SIG-M5 treated with dmso at 0.1 percent for 504 hours (cell line): ENCODE data around the gene MYL12A.
A peak's percentile ranks its signal among the peaks of the same experiment; 100 is the strongest.
"Not testable (repeated sequence)": the region's sequence is repeated elsewhere in the genome, so short reads cannot be mapped to it uniquely, and the experiment has no call there.

Source experiments
- DNase-seq: peaks from one replicate; lab custom pipeline; 2025; ENCODE audit not compliant: unreplicated experiment; lab: John Stamatoyannopoulos, UW

The MYL12A gene

GRCh38 chr18:3247240-3248061 lies at the start of gene MYL12A:
Gene MYL12A, plus strand, starts transcription at chr18:3247801. Its CDS starts 5,447 bp downstream, at chr18:3253248.
- peak; percentile 99 for DNase-seq

GRCh38 chr18:3198260-3198860 lies 49.2 kb upstream of the MYL12A start:
- DNase-seq = not testable (repeated sequence)

GRCh38 chr18:3199942-3200645 lies 47.5 kb upstream of the MYL12A start:
- DNase-seq = no peak

GRCh38 chr18:3205239-3205638 lies 42.4 kb upstream of the MYL12A start:
- no peak for DNase-seq

GRCh38 chr18:3207565-3207964 lies 40.0 kb upstream of the MYL12A start:
- no peak for DNase-seq

GRCh38 chr18:3209859-3210569 lies 37.6 kb upstream of the MYL12A start:
- DNase-seq = no peak

- no peak for DNase-seq
Observed at GRCh38 chr18:3211236-3211992, 36.2 kb upstream of the MYL12A start.

GRCh38 chr18:3212657-3213056 lies 34.9 kb upstream of the MYL12A start:
- no peak for DNase-seq

GRCh38 chr18:3213300-3214059 lies 34.1 kb upstream of the MYL12A start:
- no peak for DNase-seq

- DNase-seq = no peak
Observed at GRCh38 chr18:3214855-3215637, 32.6 kb upstream of the MYL12A start.

GRCh38 chr18:3216987-3217386 lies 30.6 kb upstream of the MYL12A start:
- no peak for DNase-seq

- peak; percentile 68 for DNase-seq
Observed at GRCh38 chr18:3217948-3218647, 29.5 kb upstream of the MYL12A start.

GRCh38 chr18:3218819-3219218 lies 28.8 kb upstream of the MYL12A start:
- no peak for DNase-seq

GRCh38 chr18:3219241-3219630 lies 28.4 kb upstream of the MYL12A start:
- DNase-seq = no peak

- no peak for DNase-seq
Observed at GRCh38 chr18:3219631-3220335, 27.8 kb upstream of the MYL12A start, which contains the start of gene MYOM1. Gene MYOM1, minus strand, starts transcription at chr18:3219968. Its CDS starts 4,745 bp downstream, at chr18:3215223.

- DNase-seq = not testable (repeated sequence)
Observed at GRCh38 chr18:3220868-3221267, 26.7 kb upstream of the MYL12A start.

GRCh38 chr18:3221496-3221895 lies 26.1 kb upstream of the MYL12A start:
- no peak for DNase-seq

GRCh38 chr18:3223356-3223755 lies 24.2 kb upstream of the MYL12A start:
- DNase-seq = no peak
